D721Med (cell line): ENCODE results near the gene HCN2.

Source experiments
- DNase-seq: peaks from one replicate; pipeline ENCODE4 v3.0.0; 2011; ENCODE audit warnings: low spot score; ENCODE audit not compliant: insufficient read length
- FAIRE-seq: peaks from 2 replicates; lab custom pipeline; 2011; peaks lifted over from hg19 to GRCh38; lab: Jason Lieb, UNC
- CTCF ChIP-seq: IDR thresholded peaks from 2 replicates; pipeline ENCODE4 v1.5.1; 2012; ENCODE audit warnings: mild to moderate bottlenecking, control low read depth; ENCODE audit not compliant: insufficient read depth; ENCODE audit errors: missing control alignments

Gene HCN2

GRCh38 chr19:645912-646778 is 56.5 kb downstream of the HCN2 start:
- no peak for FAIRE-seq
- no peak for TF ChIP-seq CTCF
- no peak for DNase-seq

- FAIRE-seq = no peak
These were observed 57.3 kb downstream of the HCN2 start for GRCh38 chr19:646779-647565.

GRCh38 chr19:647566-648284 is 58.0 kb downstream of the HCN2 start:
- TF ChIP-seq CTCF = no peak
- FAIRE-seq (no peak), DNase-seq (no peak)

More at GRCh38 chr19:646779-647565, 57.3 kb downstream of the HCN2 start:
- no peak for DNase-seq
- TF ChIP-seq CTCF = no peak

DNA sequence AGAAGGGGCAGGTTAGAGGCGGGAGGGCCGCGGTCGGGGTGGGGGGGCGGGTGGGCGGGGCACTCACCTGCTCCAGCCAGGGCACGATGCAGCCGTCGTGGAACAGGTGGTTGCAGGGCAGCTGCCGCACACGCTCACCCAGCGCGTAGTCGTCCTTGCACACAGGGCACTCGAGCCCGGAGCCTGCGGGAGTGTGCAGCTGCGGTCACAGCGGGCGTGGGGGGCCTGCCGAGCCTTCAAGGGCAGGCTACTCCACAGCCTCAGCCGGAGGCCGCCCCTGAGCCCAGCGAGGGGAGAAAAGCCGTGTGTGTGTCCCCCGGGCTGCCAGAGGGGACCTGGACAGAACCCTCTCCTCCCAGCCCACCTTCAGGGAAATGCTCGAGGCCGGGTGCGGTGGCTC is 58.6 kb downstream of the HCN2 start:
- DNase-seq = no peak
- no peak for FAIRE-seq
- TF ChIP-seq CTCF = no peak

GRCh38 chr19:648904-649801 is 59.5 kb downstream of the HCN2 start:
- FAIRE-seq (no peak), DNase-seq (no peak)
- no peak for TF ChIP-seq CTCF

DNA sequence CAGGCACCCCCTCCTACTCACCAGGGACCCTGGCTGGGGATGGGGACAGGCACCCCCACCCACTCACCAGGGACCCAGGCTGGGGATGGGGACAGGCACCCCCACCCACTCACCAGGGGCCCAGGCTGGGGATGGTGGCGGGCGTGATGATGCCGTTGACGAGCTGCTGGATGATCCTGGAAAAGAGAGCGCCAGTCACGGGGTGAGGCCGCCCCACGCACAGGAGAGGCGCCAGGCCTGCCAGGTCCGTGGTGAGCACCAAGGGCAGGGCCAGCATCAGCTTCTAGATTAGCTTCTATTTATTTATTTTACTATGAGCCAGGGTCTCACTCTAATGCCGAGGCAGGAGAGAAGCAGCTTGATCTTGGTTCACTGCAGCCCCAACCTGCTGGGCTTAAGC is 60.4 kb downstream of the HCN2 start:
- no peak for TF ChIP-seq CTCF
- no peak for FAIRE-seq
- DNase-seq = no peak
